Breast epithelium (tissue), 3 donors: ENCODE data around the gene IRF5.

Experiments used
- POLR2A ChIP-seq: fragments of 450-650 bp; IDR thresholded peaks from one replicate; pipeline ENCODE4 v1.6.1; 2016; ENCODE audit warnings: antibody characterized with exemption, mild to moderate bottlenecking, moderate library complexity
- TF ChIP-seq, protein P1 (sequence below), 3 donors: fragments of 450-650 bp; IDR thresholded peaks; one replicate each; pipeline ENCODE4 v1.5.1; 2016 to 2017; ENCODE audit warnings: antibody characterized with exemption in 3 of 3, mild to moderate bottlenecking in 3 of 3, moderate library complexity in 3 of 3

DNA sequence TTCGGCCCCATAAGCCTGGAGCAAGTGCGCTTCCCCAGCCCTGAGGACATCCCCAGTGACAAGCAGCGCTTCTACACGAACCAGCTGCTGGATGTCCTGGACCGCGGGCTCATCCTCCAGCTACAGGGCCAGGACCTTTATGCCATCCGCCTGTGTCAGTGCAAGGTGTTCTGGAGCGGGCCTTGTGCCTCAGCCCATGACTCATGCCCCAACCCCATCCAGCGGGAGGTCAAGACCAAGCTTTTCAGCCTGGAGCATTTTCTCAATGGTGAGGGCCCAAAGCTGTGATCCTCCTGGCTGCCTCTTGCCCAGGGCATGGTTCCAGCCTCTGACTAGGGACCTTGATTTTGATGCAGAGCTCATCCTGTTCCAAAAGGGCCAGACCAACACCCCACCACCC, 10.1 kb downstream of the IRF5 start:
- no peak for TF ChIP-seq POLR2A
- TF ChIP-seq, protein P1, sequence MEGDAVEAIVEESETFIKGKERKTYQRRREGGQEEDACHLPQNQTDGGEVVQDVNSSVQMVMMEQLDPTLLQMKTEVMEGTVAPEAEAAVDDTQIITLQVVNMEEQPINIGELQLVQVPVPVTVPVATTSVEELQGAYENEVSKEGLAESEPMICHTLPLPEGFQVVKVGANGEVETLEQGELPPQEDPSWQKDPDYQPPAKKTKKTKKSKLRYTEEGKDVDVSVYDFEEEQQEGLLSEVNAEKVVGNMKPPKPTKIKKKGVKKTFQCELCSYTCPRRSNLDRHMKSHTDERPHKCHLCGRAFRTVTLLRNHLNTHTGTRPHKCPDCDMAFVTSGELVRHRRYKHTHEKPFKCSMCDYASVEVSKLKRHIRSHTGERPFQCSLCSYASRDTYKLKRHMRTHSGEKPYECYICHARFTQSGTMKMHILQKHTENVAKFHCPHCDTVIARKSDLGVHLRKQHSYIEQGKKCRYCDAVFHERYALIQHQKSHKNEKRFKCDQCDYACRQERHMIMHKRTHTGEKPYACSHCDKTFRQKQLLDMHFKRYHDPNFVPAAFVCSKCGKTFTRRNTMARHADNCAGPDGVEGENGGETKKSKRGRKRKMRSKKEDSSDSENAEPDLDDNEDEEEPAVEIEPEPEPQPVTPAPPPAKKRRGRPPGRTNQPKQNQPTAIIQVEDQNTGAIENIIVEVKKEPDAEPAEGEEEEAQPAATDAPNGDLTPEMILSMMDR (IDR thresholded peaks at IDR 0.05): no peak
